BJ (cell line): ENCODE data around the gene PCBP3. TPM values are rescaled to one million over a fixed set of nuclear protein-coding genes. Genes with fewer than 3 reads are reported as not detected.

Experiments
- CTCF ChIA-PET: fragments of 350-600 bp; formaldehyde crosslinking; extraction: SDS; loops from one replicate; lab custom pipeline; 2021; ENCODE audit warnings: antibody characterized with exemption, inconsistent platforms; lab: Yijun Ruan, JAX
- POLR2A ChIA-PET: fragments of 300-600 bp; sonication (Branson Sonifier 250); formaldehyde crosslinking; extraction: SDS; loops from one replicate; lab custom pipeline; 2021; ENCODE audit warnings: antibody characterized with exemption; lab: Charles Lee
- DNase-seq: peaks from one replicate; pipeline ENCODE4 v3.0.0-alpha.2; 2011; ENCODE audit warnings: low read depth
- H3K27me3 ChIP-seq: 2 replicates; pipeline ENCODE4 v1.6.0; 2011; ENCODE audit warnings: low read length; ENCODE audit not compliant: control insufficient read depth, insufficient read depth
- H3K36me3 ChIP-seq: 2 replicates; pipeline ENCODE4 v1.5.1; 2011; ENCODE audit warnings: low read length; ENCODE audit not compliant: control insufficient read depth, insufficient read depth
- H3K4me3 ChIP-seq: 2 replicates; pipeline ENCODE4 v1.5.1; 2011; ENCODE audit warnings: low read depth, mild to moderate bottlenecking, control low read depth, low read length
- CTCF ChIP-seq: IDR thresholded peaks from 2 replicates; pipeline ENCODE4 v1.5.1; 2011; ENCODE audit warnings: low read depth, mild to moderate bottlenecking, control low read depth, inconsistent platforms, low read length, moderate library complexity; ENCODE audit not compliant: insufficient read depth
- polyA plus RNA-seq: library from polyadenylated mRNA; depleted of rRNA; stranded (reverse); fragments of >200 nt; gene quantifications from 2 replicates; pipeline ENCODE4 v1.2.3, GENCODE V29; 2011

The PCBP3 gene
- polyA plus RNA-seq, 1 experiment, result 2.1 TPM

- no peak for DNase-seq
- H3K27me3 ChIP-seq, result no peaks in the 10 kb centered on the region
- CTCF ChIA-PET, result interaction anchor here (0.7 kb wide), 1 partner anchor 142 kb away, joined by 3 read pairs; no protein-coding TSS in a partner anchor
- no peak overlapping the region for H3K4me3 ChIP-seq
- TF ChIP-seq CTCF, result no peak
- no peaks in the 10 kb centered on the region for H3K36me3 ChIP-seq
- POLR2A ChIA-PET, result no interaction called here
Observed at GRCh38 chr21:45750936-45751335, 107.4 kb downstream of the PCBP3 start.

DNA sequence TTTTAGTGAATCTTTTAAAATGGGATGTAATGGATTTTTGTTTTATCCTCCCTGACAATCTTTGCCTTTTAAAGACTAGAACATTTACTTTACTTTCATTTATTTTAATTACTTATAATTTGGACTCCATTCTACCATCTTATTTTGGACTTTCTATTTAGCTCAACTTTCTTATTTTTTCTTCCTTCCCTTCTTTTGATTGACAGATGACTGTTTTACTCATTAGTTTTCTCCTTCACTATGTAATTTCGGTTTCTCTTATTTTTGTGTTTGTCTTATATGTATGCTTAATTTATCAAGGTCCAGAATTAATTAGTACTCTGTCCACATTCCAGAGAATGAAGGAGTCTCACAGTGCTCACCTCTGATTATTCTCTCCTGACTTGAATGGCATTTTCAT, 109.9 kb downstream of the PCBP3 start:
- Histone ChIP-seq H3K27me3 (no peaks in the 10 kb centered on the region), H3K4me3 (no peak overlapping the region), H3K36me3 (no peaks in the 10 kb centered on the region)
- DNase-seq, result no peak
- no peak for TF ChIP-seq CTCF
- ChIA-PET CTCF (no interaction called here), POLR2A (no interaction called here)

DNA sequence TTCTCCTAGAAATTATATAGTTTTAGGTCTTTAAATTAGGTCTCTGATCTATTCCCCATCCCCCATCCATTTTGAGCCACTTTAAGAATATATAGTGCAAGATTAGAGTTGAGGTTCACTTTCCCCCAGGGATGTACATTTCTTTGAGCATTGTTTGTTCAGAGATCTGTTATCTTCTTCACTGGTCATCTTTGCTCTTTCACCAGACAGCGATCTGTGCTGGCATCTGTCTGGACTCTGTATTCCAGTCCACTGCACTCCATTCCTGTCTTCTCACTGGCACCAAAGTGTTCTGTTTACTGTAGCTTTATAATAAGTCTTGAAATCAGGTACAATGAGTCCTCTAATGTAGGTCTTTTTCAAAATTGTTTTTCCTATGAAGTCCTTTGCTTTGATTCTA, 112.5 kb downstream of the PCBP3 start:
- Histone ChIP-seq H3K27me3 (no peaks in the 10 kb centered on the region), H3K36me3 (no peaks in the 10 kb centered on the region), H3K4me3 (no peak overlapping the region)
- no peak for DNase-seq
- ChIA-PET CTCF (no interaction called here), POLR2A (no interaction called here)
- TF ChIP-seq CTCF, result no peak

GRCh38 chr21:45756669-45757068, 113.1 kb downstream of the PCBP3 start:
- Histone ChIP-seq H3K36me3 (no peaks in the 10 kb centered on the region), H3K4me3 (no peak overlapping the region), H3K27me3 (no peaks in the 10 kb centered on the region)
- POLR2A ChIA-PET, result no interaction called here
- CTCF ChIA-PET, result no interaction called here
- TF ChIP-seq CTCF, result no peak
- DNase-seq, result no peak

GRCh38 chr21:45761704-45762103, 118.2 kb downstream of the PCBP3 start:
- ChIA-PET CTCF (no interaction called here), POLR2A (no interaction called here)
- TF ChIP-seq CTCF, result no peak
- no peak for DNase-seq
- no peaks in the 10 kb centered on the region for H3K27me3 ChIP-seq
- H3K4me3 ChIP-seq, result no peak overlapping the region
- H3K36me3 ChIP-seq, result no peaks in the 10 kb centered on the region
